K562 (cell line): Measurements from ENCODE around the gene PLCB1. TPM values are rescaled to one million over a fixed set of nuclear protein-coding genes. Genes with fewer than 3 reads are reported as not detected.

Source experiments
- E2F6 ChIP-seq, 2 experiments: IDR thresholded peaks; 2 replicates each; pipeline ENCODE4 v1.6.1; 2011; ENCODE audit warnings: borderline replicate concordance in 1 of 2, control low read depth in 1 of 2, low read depth in 1 of 2, low read length in 1 of 2, mild to moderate bottlenecking in 1 of 2, mixed read lengths in 1 of 2, moderate library complexity in 1 of 2; ENCODE audit not compliant: insufficient read depth in 1 of 2, insufficient read length in 1 of 2, poor library complexity in 1 of 2, severe bottlenecking in 1 of 2; ENCODE audit errors: extremely low read depth in 1 of 2
- MBD1 ChIP-seq: fragments of 250-450 bp; sonication (Bioruptor Pico); IDR thresholded peaks from 2 replicates; pipeline ENCODE4 v1.8.0; 2022; ENCODE audit warnings: inconsistent platforms
- YY1 ChIP-seq, 3 experiments: IDR thresholded peaks; 2 replicates each; pipeline ENCODE4 v1.6.1; 2011; ENCODE audit warnings: low read length in 2 of 3, mild to moderate bottlenecking in 2 of 3, moderate library complexity in 2 of 3, borderline replicate concordance in 1 of 3, control low read depth in 1 of 3, low read depth in 1 of 3; ENCODE audit not compliant: insufficient read depth in 3 of 3, insufficient replicate concordance in 2 of 3, control insufficient read depth in 1 of 3, insufficient read length in 1 of 3; ENCODE audit errors: extremely low read depth in 1 of 3
- polyA plus RNA-seq, 8 experiments: library from polyadenylated mRNA; depleted of rRNA in 4 of 8; stranded (reverse) in 5 of 8; unstranded in 3 of 8; fragments of >200 nt; fragmentation: Nextera tagmentation in 2 of 8; fragmentation: Illumina TruSeq in 1 of 8; extraction: Ambion mirVana in 2 of 8; extraction: Trizol in 1 of 8; gene quantifications; 2 replicates each; pipeline versions ENCODE4 v1.2.1 to v1.2.3, GENCODE V29; 2011 to 2014; ENCODE audit warnings: inconsistent platforms in 1 of 8, missing spikeins in 1 of 8
- total RNA-seq, 7 experiments: library from RNA; depleted of rRNA in 6 of 7; stranded (reverse); fragments of >200 nt in 6 of 7; fragmentation: Illumina TruSeq in 2 of 7; extraction: Trizol in 2 of 7; gene quantifications; 2 replicates each; pipeline versions ENCODE4 v1.2.1 to v1.2.3, GENCODE V29; 2011 to 2021; ENCODE audit warnings: low replicate concordance in 1 of 7
- TF ChIP-seq, protein P1 (sequence below): sonication (generic); formaldehyde crosslinking; IDR thresholded peaks from 2 replicates; pipeline ENCODE4 v1.8.1; 2023; ENCODE audit warnings: mild to moderate bottlenecking, missing genetic modification reagents

Gene PLCB1
- total and polyA plus RNA-seq, 9 of the 15 experiments (the other 6 are each of a cell fraction or from before 2014, with no cell fraction given) = 0.34 to 3.1 (median 1.3) TPM

DNA sequence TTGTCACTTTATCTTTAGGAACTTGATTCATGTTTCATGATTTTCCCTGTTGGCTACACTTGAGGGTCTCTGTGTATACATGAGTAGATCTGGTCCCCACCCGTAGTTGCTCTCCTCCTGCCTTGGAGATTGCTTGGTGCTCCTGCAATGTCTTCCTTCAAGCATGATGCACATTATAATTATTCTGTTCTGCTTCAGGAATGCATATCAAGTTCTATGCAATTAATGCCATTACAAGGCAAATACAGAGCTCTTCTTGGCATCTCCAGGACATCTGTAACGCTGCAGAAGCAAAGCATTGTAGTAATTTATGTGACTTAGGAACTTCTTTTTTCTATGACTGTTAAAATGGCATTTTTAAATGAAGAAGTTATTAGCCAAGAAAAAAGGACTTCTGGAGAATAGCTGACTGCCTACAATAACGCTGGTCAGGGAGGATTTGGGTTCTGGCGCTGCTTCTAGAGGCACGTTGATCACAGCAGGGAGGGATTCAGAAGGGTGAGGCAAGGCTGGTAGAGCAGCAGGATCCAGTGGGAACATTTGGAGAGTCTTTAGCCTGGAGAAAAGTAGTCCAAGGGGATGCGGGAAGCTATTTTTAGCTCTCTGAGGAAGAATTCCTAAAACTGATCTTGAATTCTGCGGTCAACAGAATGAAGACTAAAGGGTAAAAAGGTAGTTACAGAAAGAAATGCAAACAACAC lies 203.6 kb downstream of the PLCB1 start (continued):
- TF ChIP-seq E2F6 (IDR thresholded peaks at IDR 0.05; ENCODE audit: borderline replicate concordance in 1 of 2, extremely low read depth in 1 of 2, insufficient read depth in 1 of 2, insufficient read length in 1 of 2, low read depth in 1 of 2, low read length in 1 of 2, poor library complexity in 1 of 2, severe bottlenecking in 1 of 2) (no peak), MBD1 (CRISPR knock-in tag) (no peak), YY1 (IDR thresholded peaks at IDR 0.05; ENCODE audit: borderline replicate concordance in 1 of 3, control insufficient read depth in 1 of 3, extremely low read depth in 1 of 3, insufficient read depth in 3 of 3, insufficient read length in 1 of 3, insufficient replicate concordance in 2 of 3, low read depth in 1 of 3, low read length in 2 of 3) (no peak)
- TF ChIP-seq, protein P1, sequence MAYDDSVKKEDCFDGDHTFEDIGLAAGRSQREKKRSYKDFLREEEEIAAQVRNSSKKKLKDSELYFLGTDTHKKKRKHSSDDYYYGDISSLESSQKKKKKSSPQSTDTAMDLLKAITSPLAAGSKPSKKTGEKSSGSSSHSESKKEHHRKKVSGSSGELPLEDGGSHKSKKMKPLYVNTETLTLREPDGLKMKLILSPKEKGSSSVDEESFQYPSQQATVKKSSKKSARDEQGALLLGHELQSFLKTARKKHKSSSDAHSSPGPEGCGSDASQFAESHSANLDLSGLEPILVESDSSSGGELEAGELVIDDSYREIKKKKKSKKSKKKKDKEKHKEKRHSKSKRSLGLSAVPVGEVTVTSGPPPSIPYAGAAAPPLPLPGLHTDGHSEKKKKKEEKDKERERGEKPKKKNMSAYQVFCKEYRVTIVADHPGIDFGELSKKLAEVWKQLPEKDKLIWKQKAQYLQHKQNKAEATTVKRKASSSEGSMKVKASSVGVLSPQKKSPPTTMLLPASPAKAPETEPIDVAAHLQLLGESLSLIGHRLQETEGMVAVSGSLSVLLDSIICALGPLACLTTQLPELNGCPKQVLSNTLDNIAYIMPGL = no peak
